ENCODE data around the gene RGS13. TPM values are rescaled to one million over a fixed set of nuclear protein-coding genes. Genes with fewer than 3 reads are reported as not detected.

Gene RGS13
- not detected in 2 replicates for total RNA-seq (2014; rRNA removed; shearing (Covaris generic))

- DNase-seq (ENCODE audit: low read depth in 1 of 2, low spot score in 2 of 2) = no peak
- Histone ChIP-seq H3K4me3 (no peak within 1 kb of the TSS), H3K27ac (no peak within 1 kb of the TSS), H3K9me3 (replicated peaks) (no peaks in the 10 kb centered on the region), H3K27me3 (replicated peaks) (no peaks in the 10 kb centered on the region; the same call in 1 of the 2 replicates), H3K4me1 (replicated peaks) (no peaks in the 10 kb centered on the region), H3K36me3 (no peaks in the 10 kb centered on the region)
Observed at GRCh38 chr1:192635939-192636338, at the start of gene RGS13. Gene RGS13 (plus strand): TSS chr1:192636147. CDS start chr1:192644335, 8,188 bp downstream.

GRCh38 chr1:192587386-192588266 lies 48.3 kb upstream of the RGS13 start:
- Histone ChIP-seq H3K27me3 (replicated peaks) (0 out of 2 replicates have a peak, but pooled peaks cover 3% of the 10 kb centered on the region), H3K9me3 (replicated peaks) (no peaks in the 10 kb centered on the region), H3K4me1 (replicated peaks) (no peaks in the 10 kb centered on the region), H3K36me3 (no peaks in the 10 kb centered on the region; the same call in 1 of the 2 replicates), H3K27ac (no peak overlapping the region), H3K4me3 (no peak overlapping the region)
- no peak for DNase-seq (ENCODE audit: low read depth in 1 of 2, low spot score in 2 of 2)

- Histone ChIP-seq H3K4me1 (replicated peaks) (no peaks in the 10 kb centered on the region), H3K27me3 (replicated peaks) (0 out of 2 replicates have a peak, but pooled peaks cover 3% of the 10 kb centered on the region)
- DNase-seq (ENCODE audit: low read depth in 1 of 2, low spot score in 2 of 2) = no peak
Observed at GRCh38 chr1:192588546-192588945, 47.4 kb upstream of the RGS13 start.

GRCh38 chr1:192589813-192590212 lies 46.1 kb upstream of the RGS13 start:
- DNase-seq (ENCODE audit: low read depth in 1 of 2, low spot score in 2 of 2) = no peak
- Histone ChIP-seq H3K9me3 (replicated peaks) (no peaks in the 10 kb centered on the region), H3K4me3 (no peak overlapping the region), H3K27ac (no peak overlapping the region), H3K36me3 (no peaks in the 10 kb centered on the region; the same call in 1 of the 2 replicates), H3K4me1 (replicated peaks) (no peaks in the 10 kb centered on the region), H3K27me3 (replicated peaks) (0 out of 2 replicates have a peak, but pooled peaks cover 3% of the 10 kb centered on the region)

More at GRCh38 chr1:192588546-192588945, 47.4 kb upstream of the RGS13 start:
- Histone ChIP-seq H3K27ac (no peak overlapping the region), H3K4me3 (no peak overlapping the region), H3K9me3 (replicated peaks) (no peaks in the 10 kb centered on the region), H3K36me3 (no peaks in the 10 kb centered on the region; the same call in 1 of the 2 replicates)

- Histone ChIP-seq H3K36me3 (no peaks in the 10 kb centered on the region; the same call in 1 of the 2 replicates), H3K4me3 (no peak overlapping the region), H3K4me1 (replicated peaks) (no peaks in the 10 kb centered on the region), H3K9me3 (replicated peaks) (no peaks in the 10 kb centered on the region), H3K27ac (no peak overlapping the region), H3K27me3 (replicated peaks) (0 out of 2 replicates have a peak, but pooled peaks cover 6% of the 10 kb centered on the region)
- no peak for DNase-seq (ENCODE audit: low read depth in 1 of 2, low spot score in 2 of 2)
Observed at GRCh38 chr1:192592517-192592916, 43.4 kb upstream of the RGS13 start.

GRCh38 chr1:192592981-192593708 lies 42.8 kb upstream of the RGS13 start:
- DNase-seq (ENCODE audit: low read depth in 1 of 2, low spot score in 2 of 2) = no peak
- no peak overlapping the region for H3K27ac ChIP-seq

DNA sequence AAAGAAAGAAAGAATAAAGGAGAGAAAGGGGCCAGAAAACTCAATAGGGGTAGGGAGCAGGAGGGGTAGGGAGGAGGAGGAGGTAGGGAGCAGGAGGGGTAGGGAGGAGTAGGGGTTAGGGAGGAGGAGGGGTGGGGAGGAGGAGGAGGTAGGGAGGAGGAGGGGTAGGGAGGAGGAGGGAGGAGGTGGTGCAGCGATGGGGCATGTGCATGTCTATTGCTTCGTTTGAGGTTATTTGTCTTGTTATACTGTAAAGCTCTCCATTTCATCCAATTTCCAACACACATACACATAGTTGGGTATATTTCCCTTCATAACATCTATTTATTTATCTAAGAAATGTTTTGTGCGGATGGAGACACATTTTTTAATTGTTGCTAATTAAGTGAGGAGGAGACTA lies 40.6 kb upstream of the RGS13 start:
- 0 out of 2 replicates have a peak, but pooled peaks cover 6% of the 10 kb centered on the region for H3K27me3 ChIP-seq (replicated peaks)
- H3K9me3 ChIP-seq (replicated peaks) = no peaks in the 10 kb centered on the region
- DNase-seq (ENCODE audit: low read depth in 1 of 2, low spot score in 2 of 2) = no peak
- no peaks in the 10 kb centered on the region for H3K36me3 ChIP-seq
- no peaks in the 10 kb centered on the region for H3K4me1 ChIP-seq (replicated peaks)
- no peak overlapping the region for H3K27ac ChIP-seq
- no peak overlapping the region for H3K4me3 ChIP-seq

More at GRCh38 chr1:192592981-192593708, 42.8 kb upstream of the RGS13 start:
- no peaks in the 10 kb centered on the region for H3K36me3 ChIP-seq
- no peaks in the 10 kb centered on the region for H3K9me3 ChIP-seq (replicated peaks)
- 0 out of 2 replicates have a peak, but pooled peaks cover 6% of the 10 kb centered on the region for H3K27me3 ChIP-seq (replicated peaks)
- no peaks in the 10 kb centered on the region for H3K4me1 ChIP-seq (replicated peaks)
- no peak overlapping the region for H3K4me3 ChIP-seq

DNA sequence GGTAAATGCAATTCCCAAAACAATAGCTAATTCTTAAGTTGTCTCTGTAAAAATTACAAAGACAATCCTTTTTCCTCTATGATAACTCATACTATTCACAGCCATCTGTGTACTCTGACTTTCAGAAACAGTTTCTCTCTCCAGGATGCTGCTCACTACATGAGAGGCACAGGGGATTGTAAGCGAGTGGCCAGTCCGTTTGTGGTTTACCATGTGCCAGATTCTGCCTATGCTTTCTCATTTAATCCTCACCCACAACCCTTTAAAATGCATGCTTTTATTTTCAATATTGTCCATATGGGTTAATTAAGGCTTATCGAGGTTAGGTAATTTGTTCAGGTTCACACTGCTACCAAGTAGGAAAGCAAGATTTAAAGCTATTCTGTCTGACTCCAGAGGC lies 37.4 kb upstream of the RGS13 start:
- Histone ChIP-seq H3K36me3 (no peaks in the 10 kb centered on the region), H3K27me3 (replicated peaks) (0 out of 2 replicates have a peak, but pooled peaks cover 4% of the 10 kb centered on the region), H3K4me3 (no peak overlapping the region), H3K9me3 (replicated peaks) (no peaks in the 10 kb centered on the region), H3K27ac (no peak overlapping the region), H3K4me1 (replicated peaks) (no peaks in the 10 kb centered on the region)
- DNase-seq (ENCODE audit: low read depth in 1 of 2, low spot score in 2 of 2) = no peak

DNA sequence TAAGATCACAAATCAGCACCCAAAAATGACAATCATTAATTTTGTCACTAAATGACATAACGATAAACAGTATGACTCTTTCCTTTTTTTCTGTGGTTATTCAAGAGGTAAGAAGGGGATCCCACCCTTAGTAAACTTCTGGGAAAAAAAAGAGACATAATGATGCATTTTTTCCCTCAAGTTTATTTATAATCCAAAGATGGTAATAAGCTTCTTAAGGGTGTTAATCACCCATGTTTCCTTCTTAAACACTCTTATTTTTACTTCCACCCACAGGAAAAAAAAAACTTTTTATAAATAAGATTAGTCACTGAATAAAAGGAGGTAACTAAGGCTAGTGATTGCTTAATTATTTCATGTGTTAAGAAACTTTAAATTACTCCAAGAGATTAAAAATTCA lies 35.7 kb upstream of the RGS13 start:
- no peaks in the 10 kb centered on the region for H3K9me3 ChIP-seq (replicated peaks)
- H3K4me3 ChIP-seq = no peak overlapping the region
- H3K27ac ChIP-seq = no peak overlapping the region
- 0 out of 2 replicates have a peak, but pooled peaks cover 4% of the 10 kb centered on the region for H3K27me3 ChIP-seq (replicated peaks)
- no peaks in the 10 kb centered on the region for H3K36me3 ChIP-seq
- H3K4me1 ChIP-seq (replicated peaks) = no peaks in the 10 kb centered on the region
- DNase-seq (ENCODE audit: low read depth in 1 of 2, low spot score in 2 of 2) = no peak

DNA sequence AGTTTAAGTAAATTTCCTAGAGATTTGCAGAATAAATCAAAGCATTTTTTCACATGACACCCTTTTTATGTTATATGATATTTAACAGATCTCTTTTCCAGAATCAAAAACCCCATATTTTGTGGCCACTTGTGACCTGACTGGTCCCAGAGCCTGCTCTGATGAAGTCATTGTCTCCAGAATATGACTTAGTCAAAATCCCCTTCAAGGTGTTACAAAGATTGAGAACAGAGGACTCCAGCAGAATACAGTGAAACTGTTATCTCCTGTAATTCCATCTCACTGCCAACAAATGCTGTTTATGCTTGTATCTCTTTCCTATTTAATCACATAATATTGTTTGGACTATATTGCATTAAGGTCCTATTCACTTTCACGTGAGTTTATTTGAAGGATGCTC lies 34.8 kb upstream of the RGS13 start:
- DNase-seq (ENCODE audit: low read depth in 1 of 2, low spot score in 2 of 2) = no peak
- Histone ChIP-seq H3K36me3 (no peaks in the 10 kb centered on the region), H3K4me1 (replicated peaks) (no peaks in the 10 kb centered on the region), H3K9me3 (replicated peaks) (no peaks in the 10 kb centered on the region), H3K27me3 (replicated peaks) (no peaks in the 10 kb centered on the region), H3K27ac (no peak overlapping the region), H3K4me3 (no peak overlapping the region)

DNA sequence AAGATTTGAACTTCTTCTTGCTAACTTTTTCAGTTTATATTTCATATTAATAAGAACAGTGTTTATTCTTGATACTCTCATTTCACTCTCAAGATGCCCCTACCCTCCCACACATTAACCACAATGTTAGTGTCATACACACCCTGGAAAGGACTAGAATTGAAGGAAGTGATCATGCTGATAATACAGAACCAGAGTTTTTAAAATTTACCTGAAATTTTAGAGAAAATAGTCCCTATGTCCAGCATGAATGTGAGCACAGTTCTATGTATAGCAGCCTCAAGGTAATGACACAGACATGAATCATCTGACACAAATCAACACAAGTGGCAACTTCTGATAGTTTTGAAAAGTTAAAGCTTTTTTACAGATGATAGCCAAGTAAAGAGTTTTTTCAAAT lies 34.4 kb upstream of the RGS13 start:
- Histone ChIP-seq H3K4me3 (no peak overlapping the region), H3K27me3 (replicated peaks) (no peaks in the 10 kb centered on the region), H3K4me1 (replicated peaks) (no peaks in the 10 kb centered on the region), H3K36me3 (no peaks in the 10 kb centered on the region), H3K27ac (no peak overlapping the region), H3K9me3 (replicated peaks) (no peaks in the 10 kb centered on the region)
- no peak for DNase-seq (ENCODE audit: low read depth in 1 of 2, low spot score in 2 of 2)

- Histone ChIP-seq H3K4me1 (replicated peaks) (no peaks in the 10 kb centered on the region), H3K36me3 (no peaks in the 10 kb centered on the region), H3K27ac (no peak overlapping the region), H3K27me3 (replicated peaks) (no peaks in the 10 kb centered on the region), H3K4me3 (no peak overlapping the region), H3K9me3 (replicated peaks) (no peaks in the 10 kb centered on the region)
- no peak for DNase-seq (ENCODE audit: low read depth in 1 of 2, low spot score in 2 of 2)
Observed at GRCh38 chr1:192602757-192603156, 33.2 kb upstream of the RGS13 start.

DNA sequence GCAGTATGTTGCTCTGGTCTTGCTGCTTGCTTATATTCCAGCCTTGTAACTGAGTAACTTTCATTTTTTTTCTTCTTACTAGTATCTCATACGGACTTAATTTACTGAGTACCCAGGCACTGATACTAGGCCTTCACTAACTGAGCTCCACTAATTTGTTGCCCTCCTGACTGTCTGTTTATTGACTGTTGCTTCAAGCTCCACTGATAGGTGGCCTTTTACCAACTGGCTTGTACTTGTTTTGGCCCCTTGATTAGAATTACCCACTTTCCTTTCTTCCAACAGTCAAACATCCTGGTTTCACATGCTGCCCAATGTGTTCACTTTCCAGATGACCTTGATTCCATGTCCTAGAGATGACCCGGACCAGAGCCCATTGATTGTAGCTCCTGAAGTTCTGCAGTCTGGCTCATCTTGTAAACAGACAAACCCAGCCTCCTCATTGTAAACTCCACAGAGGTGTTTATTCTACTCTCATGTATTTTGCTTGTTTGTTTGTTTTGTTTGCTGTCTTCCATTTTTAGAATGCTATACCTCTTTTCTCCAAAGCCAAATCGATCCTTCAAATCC lies 32.6 kb upstream of the RGS13 start:
- Histone ChIP-seq H3K27me3 (replicated peaks) (no peaks in the 10 kb centered on the region), H3K4me1 (replicated peaks) (no peaks in the 10 kb centered on the region), H3K27ac (no peak overlapping the region), H3K9me3 (replicated peaks) (no peaks in the 10 kb centered on the region), H3K36me3 (no peaks in the 10 kb centered on the region), H3K4me3 (no peak overlapping the region)
- no peak for DNase-seq (ENCODE audit: low read depth in 1 of 2, low spot score in 2 of 2)

Data from SJSA1 (cell line).